Trophoblast cell (in vitro differentiated cells and primary cell): ENCODE measurements around the gene TCF7L1.
"Not testable (repeated sequence)": the region's sequence is repeated elsewhere in the genome, so short reads cannot be mapped to it uniquely, and the experiment has no call there.

Experiments used
- DNase-seq, 2 donors: peaks; one replicate each; pipeline ENCODE4 v3.0.0-alpha.2; 2016
- H2AFZ ChIP-seq: 2 replicates; pipeline ENCODE4 v1.6.1; 2013; ENCODE audit warnings: low read length, moderate library complexity, mild to moderate bottlenecking; ENCODE audit not compliant: insufficient read depth, poor library complexity
- H2AK5ac ChIP-seq: 2 replicates; pipeline ENCODE4 v1.6.1; 2013; ENCODE audit warnings: mild to moderate bottlenecking, low read length
- H2BK120ac ChIP-seq: 2 replicates; pipeline ENCODE4 v1.6.1; 2013; ENCODE audit warnings: low read length, mild to moderate bottlenecking, moderate library complexity; ENCODE audit not compliant: insufficient read depth, poor library complexity
- H2BK12ac ChIP-seq: 2 replicates; pipeline ENCODE4 v1.6.1; 2013; ENCODE audit warnings: mild to moderate bottlenecking, low read length, moderate library complexity
- H2BK5ac ChIP-seq: 2 replicates; pipeline ENCODE4 v1.6.1; 2013; ENCODE audit warnings: low read length, low read depth, moderate library complexity, mild to moderate bottlenecking; ENCODE audit not compliant: poor library complexity
- H3K14ac ChIP-seq: 2 replicates; pipeline ENCODE4 v1.6.1; 2013; ENCODE audit warnings: mild to moderate bottlenecking, low read length
- H3K18ac ChIP-seq: 2 replicates; pipeline ENCODE4 v1.6.1; 2013; ENCODE audit warnings: mild to moderate bottlenecking, low read length
- H3K23ac ChIP-seq: 2 replicates; pipeline ENCODE4 v1.6.1; 2013; ENCODE audit warnings: low read length
- H3K27ac ChIP-seq: 2 replicates; pipeline ENCODE4 v1.5.1; 2013; ENCODE audit warnings: low read depth, mild to moderate bottlenecking, inconsistent platforms, low read length, moderate library complexity
- H3K27me3 ChIP-seq: 2 replicates; pipeline ENCODE4 v1.6.1; 2013; ENCODE audit warnings: inconsistent platforms, mild to moderate bottlenecking, low read length, moderate library complexity; ENCODE audit not compliant: insufficient read depth
- H3K36me3 ChIP-seq, 2 experiments: 1 replicate in 1 of 2; 2 replicates in 1 of 2; pipeline ENCODE4 v1.6.1; 2013; ENCODE audit warnings: low read length in 2 of 2, mild to moderate bottlenecking in 2 of 2, moderate library complexity in 1 of 2; ENCODE audit not compliant: insufficient read depth in 2 of 2, control insufficient read depth in 1 of 2
- H3K4ac ChIP-seq: 2 replicates; pipeline ENCODE4 v1.6.1; 2013; ENCODE audit warnings: low read depth, mild to moderate bottlenecking, low read length, moderate library complexity
- H3K4me1 ChIP-seq, 2 experiments: 1 replicate in 1 of 2; 2 replicates in 1 of 2; pipeline ENCODE4 v1.6.1; 2013; ENCODE audit warnings: low read length in 2 of 2, mild to moderate bottlenecking in 2 of 2, moderate library complexity in 1 of 2; ENCODE audit not compliant: insufficient read depth in 2 of 2, control insufficient read depth in 1 of 2
- H3K4me2 ChIP-seq: 2 replicates; pipeline ENCODE4 v1.6.1; 2013; ENCODE audit warnings: inconsistent platforms, mild to moderate bottlenecking, low read length, moderate library complexity
- H3K4me3 ChIP-seq: 2 replicates; pipeline ENCODE4 v1.5.1; 2013; ENCODE audit warnings: mild to moderate bottlenecking, low read depth, low read length, inconsistent platforms
- H3K79me1 ChIP-seq: one replicate; pipeline ENCODE4 v1.6.1; 2013; ENCODE audit warnings: low read length
- H3K79me2 ChIP-seq: 2 replicates; pipeline ENCODE4 v1.6.1; 2013; ENCODE audit warnings: low read length, mild to moderate bottlenecking; ENCODE audit not compliant: control insufficient read depth, insufficient read depth, poor library complexity
- H3K9ac ChIP-seq: 2 replicates; pipeline ENCODE4 v1.6.1; 2013; ENCODE audit warnings: mild to moderate bottlenecking, low read length
- H3K9me3 ChIP-seq: 2 replicates; pipeline ENCODE4 v1.6.1; 2013; ENCODE audit warnings: low read depth, mild to moderate bottlenecking, control low read depth, inconsistent platforms, low read length; ENCODE audit not compliant: insufficient read depth
- H4K12ac ChIP-seq: 2 replicates; pipeline ENCODE4 v1.6.1; 2013; ENCODE audit warnings: low read depth, mild to moderate bottlenecking, low read length, moderate library complexity
- H4K8ac ChIP-seq: 2 replicates; pipeline ENCODE4 v1.6.1; 2013; ENCODE audit warnings: low read depth, mild to moderate bottlenecking, low read length, moderate library complexity
- H4K91ac ChIP-seq: one replicate; pipeline ENCODE4 v1.6.1; 2013; ENCODE audit warnings: low read depth, mild to moderate bottlenecking, low read length, moderate library complexity
- WGBS: extraction: QIAGEN DNeasy Blood & Tissue Kit; methylation state at CpG from one replicate; pipeline ENCODE4 v1.1.7; 2013; ENCODE audit warnings: missing lambda C conversion rate; ENCODE audit not compliant: insufficient read length, insufficient coverage; ENCODE audit errors: extremely low coverage; 5-methylcytosine and 5-hydroxymethylcytosine counted together

TCF7L1 gene

DNA sequence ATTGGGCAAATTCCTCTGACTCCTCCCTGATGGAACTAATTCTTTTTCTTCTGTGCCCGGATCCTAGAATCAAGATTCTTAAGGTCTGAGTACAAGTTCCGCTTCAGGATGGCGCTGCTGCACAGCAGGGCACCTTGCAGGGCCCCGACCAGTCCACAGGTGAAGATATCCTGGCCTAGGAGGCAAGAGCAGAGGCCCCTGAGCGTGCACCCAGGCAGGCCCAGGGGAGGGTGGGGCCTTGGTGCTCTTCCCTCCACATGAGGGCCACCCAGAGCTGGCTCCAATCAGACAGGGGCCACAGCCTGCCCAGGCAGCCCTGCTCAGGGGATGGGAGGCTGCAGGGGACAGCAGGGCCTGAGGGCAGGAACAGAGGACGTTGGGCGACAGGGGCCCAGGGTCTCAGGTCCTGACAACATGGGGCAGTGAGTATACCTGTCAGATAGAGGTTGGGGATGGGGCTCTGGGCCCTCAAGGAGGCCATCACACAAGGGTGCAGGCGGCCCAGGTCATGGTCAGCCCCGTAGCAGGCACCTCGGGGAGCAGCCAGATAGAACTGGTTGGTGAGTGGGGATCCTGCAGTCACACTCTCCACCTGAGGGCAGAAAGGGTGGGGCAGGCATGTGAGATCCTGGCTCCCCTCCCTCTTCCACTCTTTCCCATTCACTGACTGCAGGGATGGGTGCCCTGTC is 210.2 kb downstream of the TCF7L1 start:
- H3K4me1 ChIP-seq, H2BK120ac ChIP-seq, H2BK12ac ChIP-seq, H3K79me1 ChIP-seq, H3K9ac ChIP-seq, H3K14ac ChIP-seq, H3K4ac ChIP-seq, H4K12ac ChIP-seq, H3K4me2 ChIP-seq, H2AFZ ChIP-seq, H3K18ac ChIP-seq, H3K4me3 ChIP-seq, H3K27me3 ChIP-seq, H4K8ac ChIP-seq, H3K79me2 ChIP-seq, H3K27ac ChIP-seq, H4K91ac ChIP-seq, H3K23ac ChIP-seq, H2BK5ac ChIP-seq, H2AK5ac ChIP-seq, H3K9me3 ChIP-seq, DNase-seq: not testable (repeated sequence)
- WGBS, result no CpG with 5 or more reads among the region's 10 CpGs
- peaks cover 24 to 30% of the 10 kb centered on the region in 2 experiments for H3K36me3 ChIP-seq

DNA sequence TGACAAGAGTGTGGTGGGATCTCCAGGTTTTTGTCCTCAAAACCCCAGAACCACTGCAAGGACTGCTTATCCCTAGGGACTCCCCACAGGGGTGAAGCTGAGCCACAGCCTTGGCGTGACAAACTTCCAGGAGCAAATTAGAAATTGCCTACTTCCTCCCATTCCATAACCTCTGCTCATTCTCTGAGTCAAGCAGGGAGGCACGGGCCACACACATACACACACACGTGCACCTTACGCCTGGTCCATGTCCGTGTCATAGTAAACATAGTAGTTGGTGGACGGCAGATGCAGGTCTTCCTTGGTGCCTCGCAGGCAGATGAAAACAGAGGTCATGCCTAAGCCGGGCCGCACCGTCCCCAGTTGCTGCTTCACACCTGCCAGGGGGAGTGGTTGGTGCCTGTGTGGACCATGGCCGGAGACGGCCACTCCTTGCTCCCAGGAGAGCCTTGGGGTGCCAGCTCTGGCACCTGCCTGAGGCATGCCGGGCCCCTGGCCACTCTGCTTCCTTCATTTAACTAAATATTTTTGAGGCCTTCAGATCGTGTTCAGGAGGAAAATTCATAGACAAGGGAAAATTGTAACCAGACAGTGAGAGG is 211.3 kb downstream of the TCF7L1 start:
- Histone ChIP-seq H2AK5ac (no peak overlapping the region), H3K14ac (no peak overlapping the region), H4K8ac (no peak overlapping the region), H3K79me2 (no peaks in the 10 kb centered on the region), H3K9ac (no peak overlapping the region), H3K23ac (no peak overlapping the region), H3K4me1 (no peaks in the 10 kb centered on the region), H3K9me3 (no peaks in the 10 kb centered on the region), H2BK120ac (no peak overlapping the region), H3K4me2 (no peak overlapping the region), H3K18ac (no peak overlapping the region), H2AFZ (no peak overlapping the region), H3K36me3 (peaks cover 30 to 34% of the 10 kb centered on the region in 2 experiments), H4K91ac (no peak overlapping the region), H3K27me3 (no peaks in the 10 kb centered on the region), H3K4me3 (no peak overlapping the region), H4K12ac (no peak overlapping the region), H3K79me1 (no peaks in the 10 kb centered on the region), H2BK5ac (no peak overlapping the region), H2BK12ac (no peak overlapping the region), H3K27ac (no peak overlapping the region), H3K4ac (no peak overlapping the region)
- no CpG with 5 or more reads among the region's 14 CpGs for WGBS
- peak in 1 of 2 donors; percentile 29 for DNase-seq

DNA sequence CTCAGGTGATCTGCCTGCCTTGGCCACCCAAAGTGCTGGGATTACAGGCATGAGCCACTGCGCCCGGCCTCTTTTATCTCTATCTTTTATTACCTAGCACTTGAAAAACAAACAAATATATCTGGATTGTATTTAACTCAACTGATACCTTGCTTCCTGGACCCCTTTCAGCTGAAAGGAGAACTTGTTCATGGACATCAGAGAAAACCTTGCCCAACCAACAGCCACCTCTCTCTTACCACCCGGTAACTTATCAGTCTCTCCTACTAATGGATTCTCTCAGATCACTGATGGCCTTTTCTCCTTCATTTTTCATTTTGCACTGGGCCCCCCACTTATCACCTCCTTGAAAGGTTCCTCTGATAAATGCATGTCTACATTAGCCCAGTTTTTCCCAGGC is 214.4 kb downstream of the TCF7L1 start:
- Histone ChIP-seq H3K18ac (no peak overlapping the region), H3K79me1 (no peaks in the 10 kb centered on the region), H3K27me3 (no peaks in the 10 kb centered on the region), H3K4ac (no peak overlapping the region), H3K4me3 (no peak overlapping the region), H3K27ac (no peak overlapping the region), H3K23ac (no peak overlapping the region), H2BK5ac (no peak overlapping the region), H3K9me3 (no peaks in the 10 kb centered on the region), H3K79me2 (no peaks in the 10 kb centered on the region), H4K12ac (no peak overlapping the region), H3K4me1 (no peaks in the 10 kb centered on the region), H4K8ac (no peak overlapping the region), H2BK12ac (no peak overlapping the region), H3K9ac (no peak overlapping the region), H2AFZ (no peak overlapping the region), H2AK5ac (no peak overlapping the region), H4K91ac (no peak overlapping the region), H2BK120ac (no peak overlapping the region), H3K36me3 (peaks cover 39 to 51% of the 10 kb centered on the region in 2 experiments), H3K4me2 (no peak overlapping the region), H3K14ac (no peak overlapping the region)
- no peak for DNase-seq
- WGBS, result no CpG with 5 or more reads among the region's 3 CpGs

DNA sequence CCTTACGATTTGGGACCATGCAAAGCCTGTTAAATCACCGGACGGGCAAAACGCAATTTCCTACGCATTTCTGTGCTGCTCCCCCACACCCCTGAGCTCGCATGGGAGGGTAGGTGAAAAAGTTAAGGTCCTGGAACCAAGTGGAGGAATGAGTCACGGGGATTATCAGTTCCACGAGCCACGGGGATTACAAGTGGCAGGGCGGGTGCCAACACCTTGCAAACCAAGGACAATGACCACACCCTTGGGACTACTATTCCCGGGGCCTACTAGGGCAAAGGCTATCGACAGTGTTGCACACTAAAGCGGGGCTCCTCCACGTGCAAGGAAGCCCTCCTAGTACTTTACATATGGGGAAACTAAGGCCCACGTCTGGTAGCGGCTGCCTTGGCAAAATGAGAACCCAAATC is 220.7 kb downstream of the TCF7L1 start:
- Histone ChIP-seq H3K36me3 (peaks cover 17 to 34% of the 10 kb centered on the region in 2 experiments), H4K91ac (peak overlapping the region; percentile 28), H2BK120ac (no peak overlapping the region), H3K23ac (no peak overlapping the region), H3K27ac (peak overlapping the region; percentile 24), H3K79me2 (peaks cover 2% of the 10 kb centered on the region), H2AK5ac (no peak overlapping the region), H3K14ac (peak overlapping the region; percentile 22), H3K9me3 (no peaks in the 10 kb centered on the region), H3K4me3 (peak overlapping the region; percentile 63), H3K18ac (peak overlapping the region; percentile 31), H3K79me1 (peaks cover 2% of the 10 kb centered on the region), H3K4me1 (peaks cover 0 to 4% of the 10 kb centered on the region in 2 experiments), H4K12ac (peak overlapping the region; percentile 25), H3K4ac (peak overlapping the region; percentile 5), H2BK12ac (no peak overlapping the region), H3K4me2 (peak overlapping the region; percentile 92), H4K8ac (peak overlapping the region; percentile 47), H3K9ac (peak overlapping the region; percentile 81), H2AFZ (peak overlapping the region; percentile 54), H2BK5ac (peak overlapping the region; percentile 29), H3K27me3 (no peaks in the 10 kb centered on the region)
- DNase-seq, result peak in 1 of 2 donors; percentile 18
- no CpG with 5 or more reads among the region's 16 CpGs for WGBS
